PFSK-1 (cell line): ENCODE data around the gene ZNF793.

Experiments used
- FOXP2 ChIP-seq: optimal IDR thresholded peaks from 2 replicates; pipeline ENCODE3; 2011; ENCODE audit warnings: borderline replicate concordance, control low read depth, inconsistent platforms; ENCODE audit not compliant: insufficient read depth; ENCODE audit errors: extremely low read length, extremely low read depth
- POLR2AphosphoS5 ChIP-seq: IDR thresholded peaks from 2 replicates; pipeline ENCODE4 v1.6.1; 2012; ENCODE audit warnings: low read depth, mild to moderate bottlenecking, control low read depth, low read length, moderate library complexity
- REST ChIP-seq, 2 experiments: IDR thresholded peaks; 2 replicates each; pipeline versions ENCODE4 v1.6.1 to v1.8.0; 2011 to 2012; ENCODE audit warnings: low read depth in 2 of 2, low read length in 2 of 2, control low read depth in 1 of 2, inconsistent platforms in 1 of 2, mild to moderate bottlenecking in 1 of 2, moderate library complexity in 1 of 2; ENCODE audit not compliant: insufficient read depth in 1 of 2
- SIN3A ChIP-seq: IDR thresholded peaks from 2 replicates; pipeline ENCODE4 v1.6.1; 2012; ENCODE audit warnings: mild to moderate bottlenecking, low read length, moderate library complexity, borderline replicate concordance; ENCODE audit not compliant: insufficient read depth
- TAF1 ChIP-seq: IDR thresholded peaks from 2 replicates; pipeline ENCODE4 v1.6.1; 2012; ENCODE audit warnings: low read length, control low read depth, borderline replicate concordance; ENCODE audit not compliant: insufficient read depth

ZNF793 gene

GRCh38 chr19:37470216-37470615 is 36.5 kb upstream of the ZNF793 start:
- TF ChIP-seq FOXP2 = no peak
- TF ChIP-seq SIN3A = no peak
- TF ChIP-seq REST (IDR thresholded peaks at IDR 0.05; ENCODE audit: insufficient read depth in 1 of 2, low read depth in 2 of 2, low read length in 2 of 2) = no peak

- no peak for TF ChIP-seq FOXP2
- TF ChIP-seq TAF1 = no peak
- TF ChIP-seq REST (IDR thresholded peaks at IDR 0.05; ENCODE audit: insufficient read depth in 1 of 2, low read depth in 2 of 2, low read length in 2 of 2) = no peak
- TF ChIP-seq SIN3A = no peak
- TF ChIP-seq POLR2AphosphoS5 = no peak
Observed at GRCh38 chr19:37472165-37472564, 34.6 kb upstream of the ZNF793 start.

GRCh38 chr19:37484406-37485168 is 22.2 kb upstream of the ZNF793 start:
- TF ChIP-seq TAF1 (no peak), REST (IDR thresholded peaks at IDR 0.05; ENCODE audit: insufficient read depth in 1 of 2, low read depth in 2 of 2, low read length in 2 of 2) (no peak), SIN3A (no peak), POLR2AphosphoS5 (no peak), FOXP2 (no peak)

GRCh38 chr19:37492213-37492612 is 14.5 kb upstream of the ZNF793 start:
- TF ChIP-seq FOXP2 (no peak), TAF1 (no peak), SIN3A (no peak), POLR2AphosphoS5 (no peak), REST (IDR thresholded peaks at IDR 0.05; ENCODE audit: insufficient read depth in 1 of 2, low read depth in 2 of 2, low read length in 2 of 2) (no peak)

GRCh38 chr19:37505958-37506386 is 767 bp upstream of the ZNF793 start:
- no peak for TF ChIP-seq FOXP2
- no peak for TF ChIP-seq TAF1
- TF ChIP-seq SIN3A = no peak
- TF ChIP-seq POLR2AphosphoS5 = no peak
- no peak for TF ChIP-seq REST (IDR thresholded peaks at IDR 0.05; ENCODE audit: insufficient read depth in 1 of 2, low read depth in 2 of 2, low read length in 2 of 2)
